NCI-H1694 treated with DMSO at 0.1 percent for 48 hours (cell line): ENCODE measurements around the gene TMEM271.
"Not testable (repeated sequence)": the region's sequence is repeated elsewhere in the genome, so short reads cannot be mapped to it uniquely, and the experiment has no call there.

Source experiments
- DNase-seq: peaks from one replicate; lab custom pipeline; 2025; lab: John Stamatoyannopoulos, UW

TMEM271 gene

GRCh38 chr4:609400-610050 is 33.4 kb upstream of the TMEM271 start:
- DNase-seq, result no peak

DNA sequence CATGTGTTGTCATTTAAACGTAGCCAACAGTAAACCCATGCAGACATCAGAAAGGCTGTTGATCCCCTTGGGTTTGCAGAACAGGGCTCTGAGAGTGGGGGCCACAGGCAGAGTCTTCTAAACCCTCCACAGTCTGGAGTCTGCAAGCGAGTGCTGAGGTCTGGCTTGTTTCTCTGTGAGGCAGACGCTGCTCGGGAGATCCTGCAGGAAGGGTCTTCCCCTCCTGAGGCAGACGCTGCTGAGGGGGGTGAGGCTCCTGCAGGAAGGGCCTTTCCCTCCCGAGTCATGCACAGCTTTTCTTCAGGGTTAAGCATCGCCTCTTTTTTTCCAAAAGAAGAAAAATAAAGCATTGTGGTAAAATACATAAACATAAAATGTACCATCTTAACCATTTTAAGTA is 32.1 kb upstream of the TMEM271 start:
- DNase-seq, result no peak

DNA sequence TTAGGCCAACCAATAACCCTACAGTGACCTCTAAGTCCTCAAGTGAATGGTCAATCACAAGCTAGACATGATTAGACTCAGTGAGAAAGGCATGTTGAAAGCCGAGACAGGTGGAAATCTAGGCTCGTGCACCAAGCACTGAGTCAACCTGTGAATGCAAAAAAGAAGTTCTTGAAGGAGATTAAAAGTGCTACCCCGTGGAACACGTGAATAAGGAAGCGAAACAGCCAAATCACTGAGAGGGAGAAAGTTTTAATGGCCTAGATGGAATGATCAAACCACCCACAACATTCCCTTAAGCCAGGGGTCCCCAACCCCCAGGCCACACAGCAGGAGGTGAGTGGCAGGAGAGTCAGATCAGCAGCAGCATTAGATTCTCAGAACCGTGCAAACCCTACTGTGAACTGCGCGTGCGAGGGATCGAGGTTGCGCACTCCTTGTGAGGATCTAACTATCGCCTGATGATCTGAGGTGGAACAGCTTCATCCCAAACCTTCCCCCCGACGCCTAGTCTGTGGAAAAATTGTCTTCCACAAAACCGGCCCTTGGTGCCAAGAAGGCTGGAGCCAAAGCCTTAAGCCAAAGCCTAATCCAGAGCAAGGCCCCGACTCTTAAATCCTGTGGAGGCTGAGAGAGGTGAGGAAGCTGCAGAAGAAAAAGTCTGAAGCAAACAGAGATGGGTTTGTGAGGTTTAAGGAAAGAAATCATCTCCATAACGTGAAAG is 29.8 kb upstream of the TMEM271 start:
- DNase-seq, result no peak

GRCh38 chr4:604131-604530 is 28.0 kb upstream of the TMEM271 start:
- no peak for DNase-seq

DNA sequence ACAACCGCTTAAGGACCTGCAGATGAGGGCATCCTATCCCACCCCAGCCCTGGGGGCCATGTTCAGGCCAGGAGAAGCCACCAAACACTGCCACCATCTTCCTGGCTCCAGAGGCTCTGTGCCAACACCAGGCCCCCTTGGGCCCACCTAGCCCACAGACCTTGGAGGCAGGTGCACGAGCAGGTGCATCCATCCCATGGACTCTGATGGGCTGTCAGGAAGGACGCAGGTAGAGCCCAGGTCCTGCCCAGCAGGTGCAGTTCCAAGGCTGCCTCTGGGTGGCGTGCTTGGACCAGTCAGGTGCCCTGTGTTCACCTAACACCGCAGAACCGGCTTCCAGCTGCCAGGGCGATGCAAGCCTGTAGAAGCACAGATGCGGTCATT is 26.5 kb upstream of the TMEM271 start:
- peak; percentile 21 for DNase-seq

- DNase-seq, result no peak
Measured at GRCh38 chr4:601612-602558, 25.8 kb upstream of the TMEM271 start.

- DNase-seq, result no peak
Measured at GRCh38 chr4:600850-601515, 24.9 kb upstream of the TMEM271 start.

- DNase-seq, result no peak
Measured at GRCh38 chr4:600166-600565, 24.1 kb upstream of the TMEM271 start.

DNA sequence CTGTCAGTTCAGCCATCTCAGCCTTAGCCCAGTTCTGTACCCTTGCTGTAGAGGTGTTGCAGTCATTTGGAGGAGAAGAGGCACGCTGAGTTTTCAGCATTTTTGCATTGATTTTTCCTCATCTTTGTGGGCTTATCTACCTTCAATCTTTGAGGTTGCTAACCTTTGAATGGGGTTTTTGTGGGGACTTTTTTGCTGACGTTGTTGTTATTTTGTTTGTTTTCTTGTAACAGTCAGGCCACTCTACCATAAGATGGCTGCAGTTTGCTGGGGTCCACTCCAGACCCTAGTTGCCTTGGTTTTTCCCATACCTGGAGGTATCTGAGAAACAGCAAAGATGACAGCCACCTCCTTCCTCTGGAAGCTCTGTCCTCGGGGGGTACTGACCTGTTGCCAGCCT is 22.8 kb upstream of the TMEM271 start:
- DNase-seq, result no peak

GRCh38 chr4:592825-593520 is 16.9 kb upstream of the TMEM271 start:
- DNase-seq, result no peak

GRCh38 chr4:592178-592577 is 16.1 kb upstream of the TMEM271 start:
- not testable (repeated sequence) for DNase-seq

GRCh38 chr4:590313-590841 is 14.3 kb upstream of the TMEM271 start:
- no peak for DNase-seq

GRCh38 chr4:589219-589963 is 13.3 kb upstream of the TMEM271 start:
- no peak for DNase-seq

GRCh38 chr4:588351-588849 is 12.3 kb upstream of the TMEM271 start:
- DNase-seq, result no peak

GRCh38 chr4:587671-588350 is 11.7 kb upstream of the TMEM271 start:
- DNase-seq, result no peak

GRCh38 chr4:583820-584219 is 7.7 kb upstream of the TMEM271 start:
- DNase-seq, result no peak

DNA sequence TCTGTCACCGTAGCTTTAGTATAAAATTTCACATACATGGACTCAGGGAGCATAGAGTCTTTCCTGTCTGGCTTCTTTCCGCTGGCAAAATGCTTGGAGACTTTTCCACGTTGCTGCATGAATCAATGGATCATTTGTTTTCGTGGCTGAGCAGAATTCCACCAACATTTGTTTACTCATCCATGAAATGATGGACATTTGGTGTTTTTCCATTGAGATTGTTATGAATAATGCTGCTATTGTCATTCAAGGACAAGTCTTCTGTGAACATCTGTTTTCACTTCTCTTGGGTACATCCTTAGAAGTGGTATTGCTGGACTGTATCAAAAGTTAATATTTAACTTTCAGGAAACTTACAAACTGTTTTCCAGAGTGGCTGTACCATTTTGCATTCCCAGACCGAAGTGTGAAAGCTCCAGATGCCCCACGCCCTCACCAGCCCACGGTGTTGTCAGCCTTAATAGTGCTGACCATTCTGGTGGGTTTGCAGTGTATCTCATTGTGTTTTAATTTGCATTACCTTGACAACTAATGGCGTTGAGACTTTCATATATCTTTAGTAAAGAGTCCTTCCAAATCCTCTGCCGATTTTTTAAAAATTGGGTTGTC is 5.8 kb upstream of the TMEM271 start:
- no peak for DNase-seq

DNA sequence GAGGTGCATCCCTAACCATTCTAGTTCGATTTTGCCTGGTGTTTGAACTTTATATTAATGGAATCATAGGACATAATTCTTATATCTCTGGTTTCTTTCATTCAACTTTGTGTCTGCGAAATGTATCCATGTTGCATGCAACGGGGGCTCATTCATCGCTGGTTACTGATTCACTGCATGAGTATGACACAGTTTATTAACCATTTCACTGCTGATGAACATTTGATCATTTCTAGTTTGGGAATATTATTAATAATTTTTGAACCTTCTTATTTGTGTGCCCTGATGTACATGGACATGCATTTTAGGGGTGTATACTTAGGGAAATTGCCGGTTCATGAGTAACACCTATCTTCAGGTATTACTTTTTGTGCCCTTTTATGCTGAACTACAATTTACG is 5.1 kb upstream of the TMEM271 start:
- DNase-seq, result no peak

DNA sequence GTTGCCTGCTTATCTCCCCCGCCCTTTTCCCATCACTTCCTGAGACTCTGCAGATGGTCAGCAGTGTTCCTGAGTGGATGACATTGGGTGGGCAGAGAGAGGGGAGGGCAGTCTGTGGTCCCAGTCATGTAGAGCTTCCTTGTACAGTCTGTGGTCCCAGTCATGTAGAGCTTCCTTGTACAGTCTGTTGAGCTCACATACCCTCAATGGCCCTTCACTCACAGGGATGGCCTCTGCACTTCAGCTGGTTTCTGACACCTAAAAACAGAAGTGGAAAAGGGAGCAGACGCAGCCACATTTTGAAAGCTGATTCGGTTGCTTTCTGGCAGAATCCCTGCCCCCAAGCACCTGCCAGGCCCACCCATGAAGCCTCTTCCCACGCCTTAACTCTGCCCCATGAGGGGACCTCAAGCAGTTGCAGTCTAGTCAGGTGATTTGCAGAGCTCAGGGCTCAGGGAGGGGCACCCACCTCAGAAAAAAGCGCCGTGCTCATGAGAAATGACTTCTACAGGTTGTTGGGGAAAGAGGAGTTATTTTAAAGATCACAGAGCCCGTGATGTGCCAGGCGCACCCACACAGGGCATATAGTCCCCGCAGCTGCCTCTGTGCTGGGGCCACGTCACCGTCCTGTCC is 3.6 kb upstream of the TMEM271 start:
- DNase-seq, result no peak
